ENCODE measurements around the gene TOP3B.

DNA sequence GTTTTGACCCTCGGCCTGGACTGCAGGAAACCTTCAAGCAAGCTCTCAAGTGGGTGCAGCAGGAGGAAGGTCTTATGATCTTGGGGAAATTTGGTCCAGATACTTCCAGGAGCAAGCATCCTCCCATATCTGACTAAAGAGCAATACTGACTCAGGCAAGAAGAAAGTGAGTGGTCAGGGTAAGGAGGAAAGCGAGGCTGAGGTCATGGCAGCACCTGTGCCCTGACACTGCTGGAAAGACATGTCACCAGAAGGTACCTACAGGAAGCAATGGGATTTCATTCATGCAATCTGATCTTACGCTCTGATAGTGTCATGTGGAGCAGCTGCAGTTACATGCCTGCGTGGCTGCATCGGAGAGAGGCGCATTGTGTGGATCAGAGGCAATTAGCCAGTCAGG lies 6.5 kb upstream of the TOP3B start:
- TF ChIP-seq, protein P1, sequence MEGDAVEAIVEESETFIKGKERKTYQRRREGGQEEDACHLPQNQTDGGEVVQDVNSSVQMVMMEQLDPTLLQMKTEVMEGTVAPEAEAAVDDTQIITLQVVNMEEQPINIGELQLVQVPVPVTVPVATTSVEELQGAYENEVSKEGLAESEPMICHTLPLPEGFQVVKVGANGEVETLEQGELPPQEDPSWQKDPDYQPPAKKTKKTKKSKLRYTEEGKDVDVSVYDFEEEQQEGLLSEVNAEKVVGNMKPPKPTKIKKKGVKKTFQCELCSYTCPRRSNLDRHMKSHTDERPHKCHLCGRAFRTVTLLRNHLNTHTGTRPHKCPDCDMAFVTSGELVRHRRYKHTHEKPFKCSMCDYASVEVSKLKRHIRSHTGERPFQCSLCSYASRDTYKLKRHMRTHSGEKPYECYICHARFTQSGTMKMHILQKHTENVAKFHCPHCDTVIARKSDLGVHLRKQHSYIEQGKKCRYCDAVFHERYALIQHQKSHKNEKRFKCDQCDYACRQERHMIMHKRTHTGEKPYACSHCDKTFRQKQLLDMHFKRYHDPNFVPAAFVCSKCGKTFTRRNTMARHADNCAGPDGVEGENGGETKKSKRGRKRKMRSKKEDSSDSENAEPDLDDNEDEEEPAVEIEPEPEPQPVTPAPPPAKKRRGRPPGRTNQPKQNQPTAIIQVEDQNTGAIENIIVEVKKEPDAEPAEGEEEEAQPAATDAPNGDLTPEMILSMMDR (IDR thresholded peaks at IDR 0.05), result no peak
- no peak for TF ChIP-seq POLR2A (IDR thresholded peaks at IDR 0.05)
- TF ChIP-seq POLR2AphosphoS5 (IDR thresholded peaks at IDR 0.05), result no peak
- no peak for TF ChIP-seq EP300 (IDR thresholded peaks at IDR 0.05)
